Fibroblast of lung (primary cell): ENCODE measurements around the gene DDX39B. TPM values are rescaled to one million over a fixed set of nuclear protein-coding genes. Genes with fewer than 3 reads are reported as not detected.

ENCODE experiments used
- DNase-seq, 2 donors: peaks; one replicate each; pipeline versions ENCODE4 v3.0.0 to v3.0.0-alpha.2; 2010; ENCODE audit warnings: low read depth in 2 of 2
- H2AFZ ChIP-seq: 2 replicates; pipeline ENCODE4 v1.5.1; 2012; ENCODE audit warnings: low read length, control low read depth, inconsistent platforms
- H3K27ac ChIP-seq: 2 replicates; pipeline ENCODE4 v1.5.1; 2011; ENCODE audit warnings: low read length, control low read depth; ENCODE audit not compliant: insufficient read depth
- H3K27me3 ChIP-seq: 2 replicates; pipeline ENCODE4 v1.5.1; 2011; ENCODE audit warnings: mild to moderate bottlenecking, low read length; ENCODE audit not compliant: control insufficient read depth, insufficient read depth
- H3K36me3 ChIP-seq: 2 replicates; pipeline ENCODE4 v1.5.1; 2011; ENCODE audit warnings: low read length; ENCODE audit not compliant: control insufficient read depth, insufficient read depth
- H3K4me1 ChIP-seq: 2 replicates; pipeline ENCODE4 v1.5.1; 2011; ENCODE audit warnings: low read length; ENCODE audit not compliant: control insufficient read depth, insufficient read depth; ENCODE audit errors: extremely low read depth
- H3K4me2 ChIP-seq: 2 replicates; pipeline ENCODE4 v1.5.1; 2011; ENCODE audit warnings: low read length, control low read depth; ENCODE audit not compliant: insufficient read depth; ENCODE audit errors: extremely low read depth
- H3K4me3 ChIP-seq, 4 experiments: fragments of 200-600 bp in 1 of 4; sonication (generic) in 1 of 4; replicated peaks in 1 of 4; 2 replicates each; pipeline ENCODE4 v1.5.1; 2011 to 2016; ENCODE audit warnings: low read length in 4 of 4, low read depth in 3 of 4, mild to moderate bottlenecking in 3 of 4, control low read depth in 2 of 4, inconsistent platforms in 1 of 4, mixed read lengths in 1 of 4; ENCODE audit not compliant: insufficient read depth in 1 of 4; ENCODE audit errors: control extremely low read depth in 1 of 4
- H3K79me2 ChIP-seq: 2 replicates; pipeline ENCODE4 v1.5.1; 2012; ENCODE audit warnings: mild to moderate bottlenecking, low read length, inconsistent platforms; ENCODE audit not compliant: control insufficient read depth, insufficient read depth
- H3K9ac ChIP-seq: 2 replicates; pipeline ENCODE4 v1.5.1; 2011; ENCODE audit warnings: mild to moderate bottlenecking, low read length, control low read depth; ENCODE audit not compliant: insufficient read depth
- H3K9me3 ChIP-seq: 2 replicates; pipeline ENCODE4 v1.5.1; 2012; ENCODE audit warnings: low read depth, low read length; ENCODE audit not compliant: control insufficient read depth, insufficient read depth
- H4K20me1 ChIP-seq: 2 replicates; pipeline ENCODE4 v1.5.1; 2011; ENCODE audit warnings: low read length; ENCODE audit not compliant: control insufficient read depth, insufficient read depth; ENCODE audit errors: extremely low read depth
- EZH2 ChIP-seq: IDR thresholded peaks from 2 replicates; pipeline ENCODE4 v1.5.1; 2012; ENCODE audit warnings: low read length, control low read depth, mild to moderate bottlenecking; ENCODE audit errors: missing control alignments
- polyA plus RNA-seq, 2 donors: library from polyadenylated mRNA; depleted of rRNA in 1 of 2; stranded (reverse) in 1 of 2; unstranded in 1 of 2; fragments of >200 nt; gene quantifications; 2 replicates each; pipeline ENCODE4 v1.2.1, GENCODE V29; 2011 to 2012; ENCODE audit warnings: missing spikeins in 1 of 2
- total RNA-seq: library from RNA; depleted of rRNA; stranded (reverse); fragments of >200 nt; gene quantifications from 2 replicates; pipeline ENCODE4 v1.2.1, GENCODE V29; 2014
- TF ChIP-seq, protein P1 (sequence below), 2 donors: IDR thresholded peaks in 1 of 2; conservative IDR thresholded peaks in 1 of 2; 1 replicate in 1 of 2; 2 replicates in 1 of 2; pipeline ENCODE4 v1.5.1; 2011 to 2012; ENCODE audit warnings: low read length in 2 of 2, control low read depth in 1 of 2, inconsistent platforms in 1 of 2, low read depth in 1 of 2, mild to moderate bottlenecking in 1 of 2

Gene DDX39B
- total and polyA plus RNA-seq, 2 donors (not counting 1 experiment from before 2014, with no cell fraction given) = 323 to 370 TPM

DNA sequence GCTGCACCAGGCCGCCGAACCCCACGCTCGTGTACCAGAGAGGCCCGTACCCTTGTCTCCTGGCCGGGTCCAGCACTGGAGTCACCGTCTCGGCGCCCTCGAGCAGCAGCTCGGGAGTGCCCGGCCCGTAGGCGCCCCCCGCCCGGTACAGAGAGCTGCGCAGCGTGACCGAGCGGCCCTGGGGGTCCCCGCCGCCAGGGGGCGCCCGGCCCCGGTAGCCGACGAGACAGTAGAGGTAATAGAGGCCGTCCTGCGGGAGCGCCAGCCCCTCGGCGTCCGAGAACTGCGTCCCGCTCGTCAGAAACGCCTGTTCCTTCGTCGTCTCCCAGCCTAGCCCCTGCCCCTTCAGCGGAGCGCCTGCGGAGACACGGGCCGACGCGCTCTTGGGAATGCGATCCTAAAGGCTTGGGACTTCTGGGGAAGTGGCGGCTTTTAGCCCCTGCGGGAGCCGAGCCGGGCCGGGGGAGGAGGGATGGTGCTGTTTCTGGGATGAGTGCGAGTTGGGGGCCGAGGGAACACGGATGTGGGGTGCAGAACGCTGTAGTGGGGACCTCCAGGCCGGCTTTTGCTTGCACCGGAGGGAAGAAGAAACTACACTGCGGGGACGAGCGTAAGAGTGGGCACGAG lies 39.1 kb upstream of the DDX39B start:
- Histone ChIP-seq H3K4me1 (no peaks in the 10 kb centered on the region), H4K20me1 (no peaks in the 10 kb centered on the region), H3K79me2 (no peaks in the 10 kb centered on the region), H3K27me3 (peaks cover 11% of the 10 kb centered on the region), H3K9ac (peak overlapping the region; percentile 70), H2AFZ (peak overlapping the region; percentile 97), H3K9me3 (no peaks in the 10 kb centered on the region), H3K4me3 (peak overlapping the region; percentile 74 to 89 (median 82)), H3K36me3 (no peaks in the 10 kb centered on the region), H3K4me2 (peak overlapping the region; percentile 99), H3K27ac (peak overlapping the region; percentile 23)
- DNase-seq = peak; percentile 75 to 76
- TF ChIP-seq, protein P1, sequence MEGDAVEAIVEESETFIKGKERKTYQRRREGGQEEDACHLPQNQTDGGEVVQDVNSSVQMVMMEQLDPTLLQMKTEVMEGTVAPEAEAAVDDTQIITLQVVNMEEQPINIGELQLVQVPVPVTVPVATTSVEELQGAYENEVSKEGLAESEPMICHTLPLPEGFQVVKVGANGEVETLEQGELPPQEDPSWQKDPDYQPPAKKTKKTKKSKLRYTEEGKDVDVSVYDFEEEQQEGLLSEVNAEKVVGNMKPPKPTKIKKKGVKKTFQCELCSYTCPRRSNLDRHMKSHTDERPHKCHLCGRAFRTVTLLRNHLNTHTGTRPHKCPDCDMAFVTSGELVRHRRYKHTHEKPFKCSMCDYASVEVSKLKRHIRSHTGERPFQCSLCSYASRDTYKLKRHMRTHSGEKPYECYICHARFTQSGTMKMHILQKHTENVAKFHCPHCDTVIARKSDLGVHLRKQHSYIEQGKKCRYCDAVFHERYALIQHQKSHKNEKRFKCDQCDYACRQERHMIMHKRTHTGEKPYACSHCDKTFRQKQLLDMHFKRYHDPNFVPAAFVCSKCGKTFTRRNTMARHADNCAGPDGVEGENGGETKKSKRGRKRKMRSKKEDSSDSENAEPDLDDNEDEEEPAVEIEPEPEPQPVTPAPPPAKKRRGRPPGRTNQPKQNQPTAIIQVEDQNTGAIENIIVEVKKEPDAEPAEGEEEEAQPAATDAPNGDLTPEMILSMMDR (conservative IDR thresholded peaks at IDR 0.05 in 1 of 2, IDR thresholded peaks at IDR 0.05 in 1 of 2; ENCODE audit: low read depth in 1 of 2, low read length in 2 of 2) = peak; percentile 71 to 84
- no peak for TF ChIP-seq EZH2

- Histone ChIP-seq H3K4me1 (no peaks in the 10 kb centered on the region), H3K9ac (no peak overlapping the region), H3K36me3 (no peaks in the 10 kb centered on the region), H3K27me3 (peaks cover 17% of the 10 kb centered on the region), H3K79me2 (no peaks in the 10 kb centered on the region), H3K9me3 (no peaks in the 10 kb centered on the region), H3K4me3 (peak overlapping the region; percentile 39 to 89 (median 82)), H4K20me1 (no peaks in the 10 kb centered on the region), H2AFZ (peak overlapping the region; percentile 66), H3K4me2 (peak overlapping the region; percentile 99), H3K27ac (no peak overlapping the region)
- DNase-seq = no peak
- TF ChIP-seq, protein P1 (conservative IDR thresholded peaks at IDR 0.05 in 1 of 2, IDR thresholded peaks at IDR 0.05 in 1 of 2; ENCODE audit: low read depth in 1 of 2, low read length in 2 of 2) = no peak
- TF ChIP-seq EZH2 = no peak
Measured at GRCh38 chr6:31580438-31580740, 38.6 kb upstream of the DDX39B start.

- peaks cover 17% of the 10 kb centered on the region for H3K27me3 ChIP-seq
- no peak overlapping the region for H3K4me2 ChIP-seq
- no peak overlapping the region for H3K9ac ChIP-seq
- no peaks in the 10 kb centered on the region for H4K20me1 ChIP-seq
- H3K79me2 ChIP-seq = no peaks in the 10 kb centered on the region
- no peaks in the 10 kb centered on the region for H3K9me3 ChIP-seq
- no peak overlapping the region for H3K27ac ChIP-seq
- no peak for DNase-seq
- H3K4me3 ChIP-seq = no peak overlapping the region
- TF ChIP-seq EZH2 = no peak
- TF ChIP-seq, protein P1 (conservative IDR thresholded peaks at IDR 0.05 in 1 of 2, IDR thresholded peaks at IDR 0.05 in 1 of 2; ENCODE audit: low read depth in 1 of 2, low read length in 2 of 2) = no peak
- no peak overlapping the region for H2AFZ ChIP-seq
- no peaks in the 10 kb centered on the region for H3K4me1 ChIP-seq
- H3K36me3 ChIP-seq = no peaks in the 10 kb centered on the region
Measured at GRCh38 chr6:31579546-31580437, 38.0 kb upstream of the DDX39B start.
